ENCODE results near the gene E2F4. TPM values are rescaled to one million over a fixed set of nuclear protein-coding genes. Genes with fewer than 3 reads are reported as not detected.

The E2F4 gene
- total and polyA plus RNA-seq, 9 of the 15 experiments (the other 6 are each of a cell fraction or from before 2014, with no cell fraction given), result 9.7 to 139 (median 106) TPM

DNA sequence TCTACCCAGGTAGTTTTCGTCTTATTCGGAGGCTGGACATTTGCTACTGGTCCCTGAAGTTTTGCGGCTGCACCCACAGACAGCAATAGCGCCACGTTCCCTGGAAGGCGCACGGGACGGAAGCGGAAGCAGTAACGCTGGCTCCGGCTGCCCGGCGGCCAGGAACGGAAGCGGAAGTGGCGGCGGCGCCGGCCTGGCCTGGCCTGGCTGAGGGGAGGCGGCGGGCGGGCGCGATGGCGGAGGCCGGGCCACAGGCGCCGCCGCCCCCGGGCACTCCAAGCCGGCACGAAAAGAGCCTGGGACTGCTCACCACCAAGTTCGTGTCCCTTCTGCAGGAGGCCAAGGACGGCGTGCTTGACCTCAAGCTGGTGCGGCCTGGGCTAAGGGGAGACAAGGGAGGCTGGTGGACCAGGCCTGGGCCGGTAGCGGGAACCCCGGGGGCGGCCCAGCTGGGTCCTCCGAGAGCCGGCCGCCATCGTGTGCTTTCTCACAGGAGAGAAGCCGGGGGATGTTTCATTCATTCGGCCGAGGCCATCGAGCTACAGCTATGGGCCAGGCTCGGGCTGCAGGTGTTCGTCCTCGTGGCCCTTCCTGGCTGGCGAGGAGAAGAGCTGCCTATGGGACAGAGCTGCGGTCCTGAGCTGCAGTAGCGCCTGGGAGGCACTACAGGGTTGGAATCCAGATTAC is at the start of gene E2F4 (continued):
- TF ChIP-seq, protein P1, sequence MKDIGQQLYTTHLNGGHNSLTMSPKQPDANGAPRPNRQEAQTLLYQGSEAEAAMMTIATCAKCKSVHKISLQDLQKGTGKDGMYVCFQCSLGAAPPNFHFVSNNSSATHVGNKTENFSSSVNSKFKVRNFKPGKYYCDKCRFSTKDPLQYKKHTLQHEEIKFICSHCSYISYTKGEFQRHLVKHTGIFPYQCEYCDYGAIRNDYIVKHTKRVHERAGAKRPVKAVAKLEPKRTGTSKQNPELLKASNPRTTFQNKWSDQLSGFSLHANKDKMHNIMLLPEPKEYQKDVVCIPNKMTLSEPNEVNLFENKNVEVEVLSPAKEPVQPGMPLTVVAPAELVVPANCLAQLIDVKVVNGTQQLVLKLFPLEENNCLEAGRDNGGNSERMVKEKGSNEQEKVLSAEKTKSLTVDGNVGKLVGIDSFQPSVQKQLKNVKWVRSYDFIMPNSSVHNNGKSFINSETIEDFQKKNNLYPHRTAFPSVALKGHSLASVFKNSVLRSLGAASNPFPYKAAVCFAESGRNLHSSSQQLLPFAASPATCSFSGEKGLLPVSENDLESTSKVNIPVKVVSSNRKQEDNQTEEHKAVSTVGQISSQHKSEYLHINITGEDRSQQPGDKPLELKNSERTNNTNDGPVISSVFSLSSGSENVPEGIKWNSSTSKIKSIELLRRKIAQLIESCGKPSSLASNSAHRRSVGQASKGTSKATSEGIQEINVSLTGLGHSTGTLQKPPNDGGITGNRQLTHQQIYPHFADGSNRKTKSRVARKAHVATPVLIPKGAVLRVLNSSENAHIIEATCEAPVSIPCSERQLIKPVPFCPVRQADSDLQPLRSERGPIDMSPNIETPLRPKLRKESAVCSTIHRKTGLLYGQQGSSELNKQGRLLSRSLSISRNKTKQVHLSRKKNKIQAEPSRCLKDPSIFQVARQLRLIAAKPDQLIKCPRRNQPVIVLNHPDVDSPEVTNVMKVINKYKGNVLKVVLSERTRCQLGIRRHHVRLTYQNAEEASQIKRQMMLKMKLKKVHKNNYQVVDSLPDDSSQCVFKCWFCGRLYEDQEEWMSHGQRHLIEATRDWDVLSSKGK (CRISPR knock-in tag; IDR thresholded peaks at IDR 0.05), result no peak
- TF ChIP-seq TAL1 (IDR thresholded peaks at IDR 0.05), result no peak
- TF ChIP-seq, protein P2, sequence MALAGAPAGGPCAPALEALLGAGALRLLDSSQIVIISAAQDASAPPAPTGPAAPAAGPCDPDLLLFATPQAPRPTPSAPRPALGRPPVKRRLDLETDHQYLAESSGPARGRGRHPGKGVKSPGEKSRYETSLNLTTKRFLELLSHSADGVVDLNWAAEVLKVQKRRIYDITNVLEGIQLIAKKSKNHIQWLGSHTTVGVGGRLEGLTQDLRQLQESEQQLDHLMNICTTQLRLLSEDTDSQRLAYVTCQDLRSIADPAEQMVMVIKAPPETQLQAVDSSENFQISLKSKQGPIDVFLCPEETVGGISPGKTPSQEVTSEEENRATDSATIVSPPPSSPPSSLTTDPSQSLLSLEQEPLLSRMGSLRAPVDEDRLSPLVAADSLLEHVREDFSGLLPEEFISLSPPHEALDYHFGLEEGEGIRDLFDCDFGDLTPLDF (CRISPR knock-in tag; IDR thresholded peaks at IDR 0.05), result no peak
- no peak for TF ChIP-seq XRCC4 (IDR thresholded peaks at IDR 0.05; ENCODE audit: extremely low read depth, insufficient read depth, insufficient read length)
- TF ChIP-seq SRSF9 (IDR thresholded peaks at IDR 0.05; ENCODE audit: borderline replicate concordance, low read depth, low read length), result no peak
- TF ChIP-seq, protein P3, sequence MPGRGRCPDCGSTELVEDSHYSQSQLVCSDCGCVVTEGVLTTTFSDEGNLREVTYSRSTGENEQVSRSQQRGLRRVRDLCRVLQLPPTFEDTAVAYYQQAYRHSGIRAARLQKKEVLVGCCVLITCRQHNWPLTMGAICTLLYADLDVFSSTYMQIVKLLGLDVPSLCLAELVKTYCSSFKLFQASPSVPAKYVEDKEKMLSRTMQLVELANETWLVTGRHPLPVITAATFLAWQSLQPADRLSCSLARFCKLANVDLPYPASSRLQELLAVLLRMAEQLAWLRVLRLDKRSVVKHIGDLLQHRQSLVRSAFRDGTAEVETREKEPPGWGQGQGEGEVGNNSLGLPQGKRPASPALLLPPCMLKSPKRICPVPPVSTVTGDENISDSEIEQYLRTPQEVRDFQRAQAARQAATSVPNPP (IDR thresholded peaks at IDR 0.05; ENCODE audit: borderline replicate concordance, insufficient read depth, insufficient read length), result no peak
- no peak for TF ChIP-seq CREB1 (IDR thresholded peaks at IDR 0.05)
- peak; percentile 70 for TF ChIP-seq CREB1 (CRISPR knock-in tag; IDR thresholded peaks at IDR 0.05)
- TF ChIP-seq, protein P4, sequence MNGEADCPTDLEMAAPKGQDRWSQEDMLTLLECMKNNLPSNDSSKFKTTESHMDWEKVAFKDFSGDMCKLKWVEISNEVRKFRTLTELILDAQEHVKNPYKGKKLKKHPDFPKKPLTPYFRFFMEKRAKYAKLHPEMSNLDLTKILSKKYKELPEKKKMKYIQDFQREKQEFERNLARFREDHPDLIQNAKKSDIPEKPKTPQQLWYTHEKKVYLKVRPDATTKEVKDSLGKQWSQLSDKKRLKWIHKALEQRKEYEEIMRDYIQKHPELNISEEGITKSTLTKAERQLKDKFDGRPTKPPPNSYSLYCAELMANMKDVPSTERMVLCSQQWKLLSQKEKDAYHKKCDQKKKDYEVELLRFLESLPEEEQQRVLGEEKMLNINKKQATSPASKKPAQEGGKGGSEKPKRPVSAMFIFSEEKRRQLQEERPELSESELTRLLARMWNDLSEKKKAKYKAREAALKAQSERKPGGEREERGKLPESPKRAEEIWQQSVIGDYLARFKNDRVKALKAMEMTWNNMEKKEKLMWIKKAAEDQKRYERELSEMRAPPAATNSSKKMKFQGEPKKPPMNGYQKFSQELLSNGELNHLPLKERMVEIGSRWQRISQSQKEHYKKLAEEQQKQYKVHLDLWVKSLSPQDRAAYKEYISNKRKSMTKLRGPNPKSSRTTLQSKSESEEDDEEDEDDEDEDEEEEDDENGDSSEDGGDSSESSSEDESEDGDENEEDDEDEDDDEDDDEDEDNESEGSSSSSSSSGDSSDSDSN (IDR thresholded peaks at IDR 0.05; ENCODE audit: borderline replicate concordance in 1 of 2, low read depth in 2 of 2, low read length in 2 of 2), result no peak
- no peak for TF ChIP-seq THRB (CRISPR knock-in tag; conservative IDR thresholded peaks at IDR 0.05)
- TF ChIP-seq CBX3 (IDR thresholded peaks at IDR 0.05; ENCODE audit: borderline replicate concordance in 1 of 2, low read length in 2 of 2), result no peak
- TF ChIP-seq, protein P5, sequence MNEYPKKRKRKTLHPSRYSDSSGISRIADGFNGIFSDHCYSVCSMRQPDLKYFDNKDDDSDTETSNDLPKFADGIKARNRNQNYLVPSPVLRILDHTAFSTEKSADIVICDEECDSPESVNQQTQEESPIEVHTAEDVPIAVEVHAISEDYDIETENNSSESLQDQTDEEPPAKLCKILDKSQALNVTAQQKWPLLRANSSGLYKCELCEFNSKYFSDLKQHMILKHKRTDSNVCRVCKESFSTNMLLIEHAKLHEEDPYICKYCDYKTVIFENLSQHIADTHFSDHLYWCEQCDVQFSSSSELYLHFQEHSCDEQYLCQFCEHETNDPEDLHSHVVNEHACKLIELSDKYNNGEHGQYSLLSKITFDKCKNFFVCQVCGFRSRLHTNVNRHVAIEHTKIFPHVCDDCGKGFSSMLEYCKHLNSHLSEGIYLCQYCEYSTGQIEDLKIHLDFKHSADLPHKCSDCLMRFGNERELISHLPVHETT (CRISPR knock-in tag; conservative IDR thresholded peaks at IDR 0.05 in 1 of 2, IDR thresholded peaks at IDR 0.05 in 1 of 2), result peak in 1 of 2 experiments; percentile 69; a peak in 2 of 4 replicates
- no peak for TF ChIP-seq SRSF1 (IDR thresholded peaks at IDR 0.05; ENCODE audit: low read depth, low read length)
- TF ChIP-seq, protein P6, sequence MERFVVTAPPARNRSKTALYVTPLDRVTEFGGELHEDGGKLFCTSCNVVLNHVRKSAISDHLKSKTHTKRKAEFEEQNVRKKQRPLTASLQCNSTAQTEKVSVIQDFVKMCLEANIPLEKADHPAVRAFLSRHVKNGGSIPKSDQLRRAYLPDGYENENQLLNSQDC (CRISPR knock-in tag; IDR thresholded peaks at IDR 0.05), result no peak
